Activated CD8-positive, alpha-beta T cell treated with anti-CD3 and anti-CD28 coated beads for 36 hours (primary cell): ENCODE results near the gene GSDME. TPM values are rescaled to one million over a fixed set of nuclear protein-coding genes. Genes with fewer than 3 reads are reported as not detected.

Experiments
- ATAC-seq: fragments of 200-7000 bp; cut with Tn5 transposase; one replicate; pipeline ENCODE4 v1.10.0; 2021; ENCODE audit warnings: mild to moderate bottlenecking, moderate library complexity
- CTCF ChIA-PET: fragments of 350-600 bp; sonication (Branson Sonifier 250); formaldehyde crosslinking; loops from one replicate; lab custom pipeline; 2021; ENCODE audit warnings: antibody characterized with exemption; lab: Charles Lee
- POLR2A ChIA-PET: fragments of 350-600 bp; sonication (Branson Sonifier 250); formaldehyde crosslinking; loops from one replicate; lab custom pipeline; 2021; ENCODE audit warnings: antibody characterized with exemption; lab: Charles Lee
- DNase-seq: peaks from one replicate; pipeline ENCODE4 v3.0.0-alpha.2; 2020
- H3K27ac Mint-ChIP-seq: one replicate; pipeline ENCODE4 v1.8.0; 2021; ENCODE audit warnings: mild to moderate bottlenecking, mixed read lengths
- H3K27me3 Mint-ChIP-seq: one replicate; pipeline ENCODE4 v1.8.0; 2021; ENCODE audit warnings: mixed read lengths
- H3K36me3 Mint-ChIP-seq: one replicate; pipeline ENCODE4 v1.8.0; 2021; ENCODE audit warnings: low read depth, mixed read lengths
- H3K4me1 Mint-ChIP-seq: one replicate; pipeline ENCODE4 v1.8.0; 2021; ENCODE audit warnings: low read depth, mixed read lengths
- H3K4me3 Mint-ChIP-seq: one replicate; pipeline ENCODE4 v1.8.0; 2021; ENCODE audit warnings: mild to moderate bottlenecking, moderate library complexity, mixed read lengths
- H3K9me3 Mint-ChIP-seq: one replicate; pipeline ENCODE4 v1.8.0; 2021; ENCODE audit warnings: mixed read lengths
- intact Hi-C: fragments of 100-400 bp; cut with micrococcal nuclease; formaldehyde crosslinking; loops from one replicate; pipeline ENCODE4 v1.10.0; 2022
- total RNA-seq, 2 experiments: library from RNA; stranded (reverse); gene quantifications; one replicate each; pipeline ENCODE4 v1.2.3, GENCODE V29; 2021
- TF ChIP-seq, protein P1 (sequence below): fragments of 200-600 bp; IDR thresholded peaks from one replicate; pipeline ENCODE4 v1.8.0; 2022; ENCODE audit warnings: antibody characterized with exemption, mild to moderate bottlenecking

Gene GSDME
- total RNA-seq, 2 experiments from 2014 or later, result 5.2 to 6.1 TPM

DNA sequence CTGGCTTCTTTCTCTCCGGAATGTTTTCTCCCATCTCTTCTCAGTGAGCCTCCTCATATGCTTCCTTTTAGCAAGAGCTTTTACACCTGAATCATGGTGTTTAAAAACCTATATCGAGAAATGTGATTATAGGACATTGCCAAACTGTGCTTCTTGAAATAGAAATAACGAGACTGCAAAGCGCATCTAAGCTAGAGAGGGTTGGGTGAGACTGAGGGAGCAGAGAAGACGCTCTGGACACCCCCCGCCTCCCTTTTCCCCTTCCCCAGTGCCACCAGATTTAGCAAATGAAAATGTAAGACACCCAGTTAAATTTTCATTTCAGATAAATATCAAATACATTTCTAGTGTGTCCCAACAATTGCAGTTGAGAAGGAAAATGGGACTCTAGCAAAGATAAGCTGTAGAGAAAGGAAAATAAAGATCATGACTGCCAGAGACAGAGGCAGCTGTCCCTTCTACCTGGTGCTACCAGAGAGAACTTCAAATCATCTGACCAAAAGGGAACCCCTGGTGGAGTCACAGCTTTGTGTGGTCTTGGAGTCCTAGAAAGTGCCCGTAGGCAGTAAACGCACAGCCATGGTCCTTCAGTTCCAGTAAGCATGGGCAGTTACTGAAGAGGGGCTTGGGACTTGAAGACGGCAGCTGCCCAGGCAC lies 14.6 kb downstream of the GSDME start:
- Mint-ChIP-seq H3K36me3 (peaks cover 2% of the 10 kb centered on the region), H3K27me3 (peaks cover 19% of the 10 kb centered on the region), H3K4me1 (no peaks in the 10 kb centered on the region), H3K4me3 (no peak overlapping the region), H3K9me3 (peaks cover 9% of the 10 kb centered on the region), H3K27ac (no peak overlapping the region)
- intact Hi-C loops, result no loop called here
- ChIA-PET POLR2A (no interaction called here), CTCF (no interaction called here)
- no peak for DNase-seq
- TF ChIP-seq, protein P1, sequence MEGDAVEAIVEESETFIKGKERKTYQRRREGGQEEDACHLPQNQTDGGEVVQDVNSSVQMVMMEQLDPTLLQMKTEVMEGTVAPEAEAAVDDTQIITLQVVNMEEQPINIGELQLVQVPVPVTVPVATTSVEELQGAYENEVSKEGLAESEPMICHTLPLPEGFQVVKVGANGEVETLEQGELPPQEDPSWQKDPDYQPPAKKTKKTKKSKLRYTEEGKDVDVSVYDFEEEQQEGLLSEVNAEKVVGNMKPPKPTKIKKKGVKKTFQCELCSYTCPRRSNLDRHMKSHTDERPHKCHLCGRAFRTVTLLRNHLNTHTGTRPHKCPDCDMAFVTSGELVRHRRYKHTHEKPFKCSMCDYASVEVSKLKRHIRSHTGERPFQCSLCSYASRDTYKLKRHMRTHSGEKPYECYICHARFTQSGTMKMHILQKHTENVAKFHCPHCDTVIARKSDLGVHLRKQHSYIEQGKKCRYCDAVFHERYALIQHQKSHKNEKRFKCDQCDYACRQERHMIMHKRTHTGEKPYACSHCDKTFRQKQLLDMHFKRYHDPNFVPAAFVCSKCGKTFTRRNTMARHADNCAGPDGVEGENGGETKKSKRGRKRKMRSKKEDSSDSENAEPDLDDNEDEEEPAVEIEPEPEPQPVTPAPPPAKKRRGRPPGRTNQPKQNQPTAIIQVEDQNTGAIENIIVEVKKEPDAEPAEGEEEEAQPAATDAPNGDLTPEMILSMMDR, result no peak
- ATAC-seq, result no peak

DNA sequence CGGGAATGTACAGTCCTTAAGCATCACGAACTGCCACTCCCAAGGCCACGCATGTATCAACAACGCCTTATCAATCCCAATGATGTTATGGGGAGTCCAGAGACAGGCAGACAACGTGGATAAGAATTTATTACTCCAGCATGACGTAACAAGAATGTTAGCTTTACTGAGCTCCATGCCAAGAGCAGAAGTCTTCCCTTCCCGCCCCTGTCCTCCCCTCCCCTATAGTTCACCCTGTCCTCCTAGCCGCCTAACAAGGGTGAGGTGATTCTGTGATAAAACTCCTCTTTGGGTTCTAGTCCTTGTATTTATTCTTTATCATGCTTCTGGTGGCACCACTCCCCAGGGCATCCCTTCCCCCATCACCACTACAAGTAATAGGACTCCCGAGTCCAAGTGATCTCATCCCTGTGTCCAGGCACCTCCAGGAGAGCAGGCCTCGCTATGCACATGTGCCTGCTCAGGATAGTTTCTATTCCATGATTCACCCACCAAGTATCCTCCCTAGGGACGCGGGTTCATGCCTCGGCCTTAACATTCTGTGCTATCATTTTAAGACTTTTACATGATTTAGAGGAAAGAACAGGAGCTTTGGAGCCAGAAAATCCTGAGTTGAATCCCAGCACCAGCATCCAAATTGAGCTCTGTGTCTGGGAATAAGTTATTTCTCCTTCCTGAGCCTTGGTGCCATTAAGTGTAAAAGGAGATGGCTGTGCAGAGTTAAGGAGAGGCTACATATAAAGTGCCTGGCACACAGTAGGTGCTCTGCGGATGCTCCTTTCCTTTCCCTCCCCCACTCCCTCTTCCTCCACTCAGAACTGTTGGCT lies 15.4 kb downstream of the GSDME start:
- TF ChIP-seq, protein P1, result no peak
- H3K9me3 Mint-ChIP-seq, result peaks cover 9% of the 10 kb centered on the region
- no peak overlapping the region for H3K27ac Mint-ChIP-seq
- no peaks in the 10 kb centered on the region for H3K4me1 Mint-ChIP-seq
- intact Hi-C loops, result no loop called here
- peaks cover 2% of the 10 kb centered on the region for H3K36me3 Mint-ChIP-seq
- DNase-seq (no peak), ATAC-seq (no peak)
- ChIA-PET POLR2A (no interaction called here), CTCF (interaction anchor here (0.9 kb wide), 1 partner anchor 10 kb away, joined by 5 read pairs; no protein-coding TSS in a partner anchor)
- peaks cover 20% of the 10 kb centered on the region for H3K27me3 Mint-ChIP-seq
- H3K4me3 Mint-ChIP-seq, result no peak overlapping the region

DNA sequence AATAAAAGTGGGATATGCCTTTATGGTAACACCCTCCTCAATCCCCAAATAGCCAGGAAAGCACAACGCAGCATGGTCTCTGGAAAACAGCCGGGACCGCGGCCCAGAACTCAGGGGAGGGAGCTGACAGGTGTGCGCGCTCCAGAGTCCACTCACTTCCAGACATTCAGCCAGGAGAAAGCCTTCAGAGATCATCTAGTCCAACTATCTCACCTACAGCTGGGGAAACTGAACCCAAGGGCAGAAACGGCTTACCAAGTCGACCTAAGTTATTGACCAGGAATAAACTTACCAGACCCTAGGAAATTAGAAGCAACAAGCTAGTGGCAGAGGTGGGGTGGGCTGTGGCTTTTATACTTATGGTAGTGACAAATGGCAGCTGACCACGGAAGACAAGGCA lies 16.4 kb downstream of the GSDME start:
- intact Hi-C loops, result no loop called here
- TF ChIP-seq, protein P1, result no peak
- Mint-ChIP-seq H3K27ac (no peak overlapping the region), H3K36me3 (peaks cover 2% of the 10 kb centered on the region), H3K4me3 (no peak overlapping the region), H3K9me3 (peaks cover 9% of the 10 kb centered on the region), H3K27me3 (peaks cover 22% of the 10 kb centered on the region), H3K4me1 (no peaks in the 10 kb centered on the region)
- ATAC-seq (no peak), DNase-seq (no peak)
- ChIA-PET CTCF (interaction anchor here (0.9 kb wide), 1 partner anchor 11 kb away, joined by 5 read pairs; no protein-coding TSS in a partner anchor), POLR2A (interaction anchor here (0.9 kb wide), 1 partner anchor 13 kb away, joined by 3 read pairs; no protein-coding TSS in a partner anchor)

DNA sequence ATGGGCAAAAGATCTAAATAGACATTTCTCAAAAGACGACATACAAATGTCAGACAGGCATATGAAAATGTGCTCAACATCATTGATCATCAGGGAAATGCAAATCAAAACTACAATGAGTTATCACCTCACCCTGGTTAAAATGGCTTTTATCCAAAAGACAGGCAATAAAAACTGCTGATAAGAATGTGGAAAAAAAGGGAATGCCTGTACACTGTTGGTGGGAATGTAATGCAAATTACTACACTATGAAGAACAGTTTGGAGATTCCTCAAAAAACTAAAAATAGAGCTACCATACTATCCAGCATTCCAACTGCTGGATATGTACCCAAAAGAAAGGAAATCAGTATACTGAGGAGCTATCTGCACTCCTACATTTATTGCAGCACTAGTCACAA lies 18.0 kb downstream of the GSDME start:
- peaks cover 2% of the 10 kb centered on the region for H3K36me3 Mint-ChIP-seq
- no peak overlapping the region for H3K27ac Mint-ChIP-seq
- H3K4me3 Mint-ChIP-seq, result no peak overlapping the region
- H3K9me3 Mint-ChIP-seq, result peaks cover 9% of the 10 kb centered on the region
- ChIA-PET CTCF (no interaction called here), POLR2A (no interaction called here)
- TF ChIP-seq, protein P1, result no peak
- intact Hi-C loops, result no loop called here
- no peaks in the 10 kb centered on the region for H3K4me1 Mint-ChIP-seq
- ATAC-seq (no peak), DNase-seq (no peak)
- H3K27me3 Mint-ChIP-seq, result peaks cover 27% of the 10 kb centered on the region

DNA sequence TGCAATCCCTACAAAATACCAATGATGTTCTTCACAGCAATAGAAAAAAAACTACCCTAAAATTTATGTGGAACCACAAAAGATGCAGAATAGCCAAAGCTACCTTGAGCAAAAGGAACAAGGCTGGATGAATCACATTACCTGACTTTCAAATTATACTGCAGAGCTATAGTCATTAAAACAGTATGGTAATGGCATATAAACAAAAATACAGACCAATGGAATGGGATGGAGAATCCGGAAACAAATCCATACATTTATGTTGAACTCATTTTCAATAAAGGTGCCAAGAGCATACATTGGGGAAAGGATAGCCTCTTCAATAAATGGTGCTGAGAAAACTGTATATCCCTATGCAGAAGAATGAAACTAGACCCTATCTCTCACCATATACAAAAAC lies 18.7 kb downstream of the GSDME start:
- peaks cover 2% of the 10 kb centered on the region for H3K36me3 Mint-ChIP-seq
- H3K4me3 Mint-ChIP-seq, result no peak overlapping the region
- peaks cover 26% of the 10 kb centered on the region for H3K27me3 Mint-ChIP-seq
- intact Hi-C loops, result no loop called here
- H3K27ac Mint-ChIP-seq, result no peak overlapping the region
- DNase-seq, result no peak
- ChIA-PET POLR2A (no interaction called here), CTCF (interaction anchor here (0.8 kb wide), 1 partner anchor 331 kb away, joined by 3 read pairs; no protein-coding TSS in a partner anchor)
- TF ChIP-seq, protein P1, result no peak
- H3K4me1 Mint-ChIP-seq, result no peaks in the 10 kb centered on the region
- peaks cover 9% of the 10 kb centered on the region for H3K9me3 Mint-ChIP-seq
- ATAC-seq, result no peak
